Right lobe of liver (tissue), 6 donors: ENCODE measurements around the gene EPS8L1. TPM values are rescaled to one million over a fixed set of nuclear protein-coding genes. Genes with fewer than 3 reads are reported as not detected.

ENCODE experiments used
- ATAC-seq, 4 donors: fragments of 200-7000 bp; cut with Tn5 transposase; one replicate each; pipeline ENCODE4 v1.9.1; 2020; ENCODE audit warnings: mild to moderate bottlenecking in 4 of 4, moderate library complexity in 4 of 4
- DNase-seq, 3 donors: peaks; one replicate each; pipeline ENCODE4 v3.0.0-alpha.2; 2020
- H3K27ac ChIP-seq, 3 donors: fragments of 200-600 bp; one replicate each; pipeline ENCODE4 v1.8.0; 2022
- H3K27me3 ChIP-seq, 2 donors: fragments of 200-600 bp; one replicate each; pipeline ENCODE4 v1.8.0; 2022
- H3K36me3 ChIP-seq, 4 donors: fragments of 200-600 bp; sonication (generic) in 1 of 4; one replicate each; pipeline versions ENCODE4 v1.5.1 to v1.8.0; 2017 to 2022; ENCODE audit warnings: control low read depth in 1 of 4
- H3K4me1 ChIP-seq, 4 donors: fragments of 200-600 bp; sonication (generic) in 1 of 4; one replicate each; pipeline versions ENCODE4 v1.5.1 to v1.8.0; 2017 to 2022; ENCODE audit warnings: control low read depth in 1 of 4
- H3K4me3 ChIP-seq, 3 donors: fragments of 200-600 bp; one replicate each; pipeline ENCODE4 v1.8.0; 2022
- H3K9me3 ChIP-seq, 4 donors: fragments of 200-600 bp; sonication (generic) in 1 of 4; one replicate each; pipeline versions ENCODE4 v1.5.1 to v1.8.0; 2017 to 2022; ENCODE audit warnings: control low read depth in 1 of 4
- POLR2A ChIP-seq: fragments of 450-650 bp; IDR thresholded peaks from one replicate; pipeline ENCODE4 v1.6.1; 2017; ENCODE audit warnings: antibody characterized with exemption, mild to moderate bottlenecking
- WGBS: methylation state at CpG from one replicate; pipeline ENCODE4 v1.1.6; 2018; ENCODE audit warnings: low coverage, low lambda C conversion rate; ENCODE audit not compliant: insufficient coverage; ENCODE audit errors: missing lambda C conversion rate; 5-methylcytosine and 5-hydroxymethylcytosine counted together
- intact Hi-C, 2 donors: fragments of 100-400 bp; cut with DNase I; formaldehyde crosslinking; loops; one replicate each; pipeline versions ENCODE4 v1.11.2 to v1.14.1; 2022
- microRNA-seq, 2 donors: library from miRNA; unstranded; fragments of <30 nt; microRNA quantifications; one replicate each; pipeline ENCODE4, GENCODE V29; 2019 to 2020
- small RNA-seq, 2 experiments: library from RNA; depleted of rRNA; stranded (forward); fragments of <200 nt; gene quantifications; one replicate each; pipeline ENCODE3, GENCODE V24; 2016
- total RNA-seq, 6 experiments: library from RNA; depleted of rRNA in 2 of 6; stranded (reverse); fragments of >200 nt in 2 of 6; fragmentation: NEBNext Ultra II Directional in 3 of 6; extraction: Animal tissue kit (Norgen Biotek cat#: 25700) in 3 of 6; gene quantifications; one replicate each; pipeline versions ENCODE4 v1.1.0 to v1.2.4, GENCODE V29; 2016 to 2023
- TF ChIP-seq, protein P1 (sequence below), 4 donors: fragments of 200-600 bp in 3 of 4; fragments of 450-650 bp in 1 of 4; IDR thresholded peaks; one replicate each; pipeline versions ENCODE4 v1.5.1 to v1.8.0; 2016 to 2022; ENCODE audit warnings: antibody characterized with exemption in 4 of 4, mild to moderate bottlenecking in 2 of 4
- donor health status: DM: no; HTN: yes; CAD: no.
- donor health status: DM: no; HTN: no; CAD: no.
- donor health status: DM: no; HTN: no; CAD: no.
- donor health status: DM: no; HTN: yes; CAD: no.
- donor health status: DM: no; HTN: yes; CAD: no.

The EPS8L1 gene
- total RNA-seq, 6 experiments from 2014 or later, result 0.49 to 2.4 (median 1.2) TPM

DNA sequence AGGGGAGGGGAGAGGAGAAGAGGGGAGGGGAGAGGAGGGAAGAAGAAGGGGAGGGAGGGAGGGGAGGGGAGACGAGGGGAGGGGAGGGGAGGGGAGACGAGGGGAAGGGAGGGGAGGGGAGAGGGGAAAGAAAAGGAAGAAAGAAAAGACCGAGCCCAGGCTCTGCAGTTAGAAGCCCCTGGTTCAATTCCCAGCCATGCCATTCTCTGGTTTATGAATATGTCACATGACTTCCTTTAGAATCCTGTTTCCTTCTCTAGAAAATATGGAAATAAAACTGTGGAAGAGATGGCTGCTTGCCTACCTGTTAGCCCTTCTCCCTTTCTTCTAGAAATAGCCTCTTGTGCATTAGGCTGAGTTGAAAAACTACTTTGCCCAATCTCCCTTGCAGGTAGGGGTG is 59.1 kb downstream of the EPS8L1 start:
- H3K27ac ChIP-seq, result no peak overlapping the region

DNA sequence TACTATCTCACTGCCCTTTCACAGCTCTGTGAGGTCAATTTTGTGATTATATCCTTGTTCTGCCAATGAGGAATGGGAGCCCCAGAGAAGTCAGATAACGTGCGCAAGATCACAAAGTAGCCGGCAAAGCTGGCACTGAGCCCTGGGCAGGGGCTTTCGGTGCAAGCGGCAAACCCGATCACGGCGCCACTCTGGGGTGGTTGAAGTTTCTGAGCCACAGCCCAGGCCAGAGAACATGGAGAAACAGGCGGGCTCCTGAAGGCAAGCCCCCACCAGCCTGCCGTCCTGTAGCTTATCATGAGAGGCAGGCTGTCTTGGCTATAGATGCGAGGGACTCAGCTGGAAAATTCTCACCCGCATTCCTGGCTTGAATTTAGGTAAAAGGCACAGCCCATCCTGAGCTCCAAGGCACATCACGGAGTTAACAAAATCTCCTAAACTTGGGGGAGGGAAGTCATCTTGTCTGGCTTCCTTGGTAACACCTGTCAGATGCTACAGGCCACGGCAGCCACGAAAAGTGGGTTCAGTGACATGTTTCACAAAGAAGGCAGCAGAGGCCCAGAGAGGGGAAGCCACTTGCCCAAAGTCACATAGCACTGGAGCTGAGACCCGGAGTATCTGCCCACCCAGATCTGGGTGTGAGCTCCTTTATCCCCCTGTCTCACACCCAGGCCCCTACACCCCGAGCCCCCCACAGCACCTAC is 60.9 kb downstream of the EPS8L1 start:
- no peak for TF ChIP-seq POLR2A
- TF ChIP-seq, protein P1, sequence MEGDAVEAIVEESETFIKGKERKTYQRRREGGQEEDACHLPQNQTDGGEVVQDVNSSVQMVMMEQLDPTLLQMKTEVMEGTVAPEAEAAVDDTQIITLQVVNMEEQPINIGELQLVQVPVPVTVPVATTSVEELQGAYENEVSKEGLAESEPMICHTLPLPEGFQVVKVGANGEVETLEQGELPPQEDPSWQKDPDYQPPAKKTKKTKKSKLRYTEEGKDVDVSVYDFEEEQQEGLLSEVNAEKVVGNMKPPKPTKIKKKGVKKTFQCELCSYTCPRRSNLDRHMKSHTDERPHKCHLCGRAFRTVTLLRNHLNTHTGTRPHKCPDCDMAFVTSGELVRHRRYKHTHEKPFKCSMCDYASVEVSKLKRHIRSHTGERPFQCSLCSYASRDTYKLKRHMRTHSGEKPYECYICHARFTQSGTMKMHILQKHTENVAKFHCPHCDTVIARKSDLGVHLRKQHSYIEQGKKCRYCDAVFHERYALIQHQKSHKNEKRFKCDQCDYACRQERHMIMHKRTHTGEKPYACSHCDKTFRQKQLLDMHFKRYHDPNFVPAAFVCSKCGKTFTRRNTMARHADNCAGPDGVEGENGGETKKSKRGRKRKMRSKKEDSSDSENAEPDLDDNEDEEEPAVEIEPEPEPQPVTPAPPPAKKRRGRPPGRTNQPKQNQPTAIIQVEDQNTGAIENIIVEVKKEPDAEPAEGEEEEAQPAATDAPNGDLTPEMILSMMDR (IDR thresholded peaks at IDR 0.05), result no peak
- peaks cover 0 to 3% of the 10 kb centered on the region in 2 donors for H3K27me3 ChIP-seq
- intact Hi-C loops, result no loop called here
- 71% methylated on average over 9 of the region's 17 CpGs for WGBS
- H3K36me3 ChIP-seq, result no peaks in the 10 kb centered on the region
- H3K27ac ChIP-seq, result no peak overlapping the region
- DNase-seq (no peak), ATAC-seq (no peak)
- no peaks in the 10 kb centered on the region for H3K9me3 ChIP-seq
- peaks cover 0 to 6% (median 0%) of the 10 kb centered on the region in 4 donors for H3K4me1 ChIP-seq
- no peak overlapping the region for H3K4me3 ChIP-seq

More for the DNA sequence above, 59.1 kb downstream of the EPS8L1 start:
- ATAC-seq, result no peak
- TF ChIP-seq, protein P1 (IDR thresholded peaks at IDR 0.05), result no peak
- no peak for TF ChIP-seq POLR2A
- no peaks in the 10 kb centered on the region for H3K9me3 ChIP-seq
- WGBS, result 14% methylated on average over 2 of the region's 3 CpGs
- H3K27me3 ChIP-seq, result peaks cover 0 to 3% of the 10 kb centered on the region in 2 donors
- no peaks in the 10 kb centered on the region for H3K36me3 ChIP-seq
- intact Hi-C loops, result no loop called here
- no peaks in the 10 kb centered on the region for H3K4me1 ChIP-seq
- H3K4me3 ChIP-seq, result no peak overlapping the region
- no peak for DNase-seq

Small RNAs within 50 kb of the gene (microRNA-seq; reads per million reads assigned to microRNA genes)
- 0 to 0.64 reads per million in 2 donors for gene MIR7975

Small RNAs within 50 kb of the gene (small RNA-seq; reads per million reads assigned to genes)
- 0 reads per million in 2 experiments for gene MIR7975

Other genes starting within 250 kb of the EPS8L1 start
- under 1 TPM in 1 of 6 experiments, not detected in 5; 0.18 TPM for gene KIR2DS4, start 243.2 kb upstream of the EPS8L1 start, total RNA-seq
- not detected for gene KIR3DL2, start 225.4 kb upstream of the EPS8L1 start, total RNA-seq
- under 1 TPM in 5 of 6 experiments, not detected in 1; 0.22 to 0.73 (median 0.61) TPM for gene FCAR, start 201.6 kb upstream of the EPS8L1 start, total RNA-seq
- under 1 TPM in 3 of 6 experiments, not detected in 3; 0.22 to 0.93 (median 0.58) TPM for gene NCR1, start 169.7 kb upstream of the EPS8L1 start, total RNA-seq
- gene NLRP7, start 128.3 kb upstream of the EPS8L1 start, total RNA-seq, result not detected
- gene NLRP2, start 109.5 kb upstream of the EPS8L1 start, total RNA-seq, result under 1 TPM in 5 of 6 experiments, not detected in 1; 0.18 to 0.81 (median 0.42) TPM
- gene GP6, start 37.6 kb upstream of the EPS8L1 start, total RNA-seq, result under 1 TPM in 2 of 6 experiments, not detected in 4; 0.33 to 0.42 TPM
- 10 to 100 TPM in 4 of 6 experiments, 1 to 10 TPM in 2; 7.7 to 16.8 (median 12.1) TPM for gene RDH13, start 12.7 kb upstream of the EPS8L1 start, total RNA-seq
- 10 to 100 TPM; 35.6 to 48.1 (median 41.7) TPM for gene PPP1R12C, start 41.8 kb downstream of the EPS8L1 start, total RNA-seq
- gene TNNT1, start 73.3 kb downstream of the EPS8L1 start, total RNA-seq, result 10 to 100 TPM in 1 of 6 experiments, 1 to 10 TPM in 3, not detected in 2; 1.2 to 10.9 (median 1.6) TPM
- under 1 TPM in 3 of 6 experiments, not detected in 3; 0.43 to 0.83 (median 0.62) TPM for gene TNNI3, start 81.9 kb downstream of the EPS8L1 start, total RNA-seq
- 1 to 10 TPM in 2 of 6 experiments, under 1 TPM in 4; 0.22 to 4.3 (median 0.49) TPM for gene DNAAF3, start 90.7 kb downstream of the EPS8L1 start, total RNA-seq
- 1 to 10 TPM in 1 of 6 experiments, under 1 TPM in 1, not detected in 4; 0.06 to 1.7 TPM for gene SYT5, start 104.4 kb downstream of the EPS8L1 start, total RNA-seq
- gene PTPRH, start 133.6 kb downstream of the EPS8L1 start, total RNA-seq, result 10 to 100 TPM in 3 of 6 experiments, 1 to 10 TPM in 3; 4.2 to 25.9 (median 12.9) TPM
- 10 to 100 TPM in 5 of 6 experiments, 1 to 10 TPM in 1; 8.8 to 22.2 (median 14.0) TPM for gene TMEM86B, start 152.9 kb downstream of the EPS8L1 start, total RNA-seq
- gene PPP6R1, start 183.1 kb downstream of the EPS8L1 start, total RNA-seq, result 10 to 100 TPM; 26.4 to 39.6 (median 30.2) TPM
- gene HSPBP1, start 204.2 kb downstream of the EPS8L1 start, total RNA-seq, result 10 to 100 TPM; 11.3 to 28.3 (median 15.6) TPM
- gene BRSK1, start 208.1 kb downstream of the EPS8L1 start, total RNA-seq, result under 1 TPM in 3 of 6 experiments, not detected in 3; 0.20 to 0.29 (median 0.24) TPM
- 1 to 10 TPM; 1.1 to 5.6 (median 2.2) TPM for gene TMEM150B, start 249.5 kb downstream of the EPS8L1 start, total RNA-seq